Measurements from ENCODE around the gene STN1.

Gene STN1

DNA sequence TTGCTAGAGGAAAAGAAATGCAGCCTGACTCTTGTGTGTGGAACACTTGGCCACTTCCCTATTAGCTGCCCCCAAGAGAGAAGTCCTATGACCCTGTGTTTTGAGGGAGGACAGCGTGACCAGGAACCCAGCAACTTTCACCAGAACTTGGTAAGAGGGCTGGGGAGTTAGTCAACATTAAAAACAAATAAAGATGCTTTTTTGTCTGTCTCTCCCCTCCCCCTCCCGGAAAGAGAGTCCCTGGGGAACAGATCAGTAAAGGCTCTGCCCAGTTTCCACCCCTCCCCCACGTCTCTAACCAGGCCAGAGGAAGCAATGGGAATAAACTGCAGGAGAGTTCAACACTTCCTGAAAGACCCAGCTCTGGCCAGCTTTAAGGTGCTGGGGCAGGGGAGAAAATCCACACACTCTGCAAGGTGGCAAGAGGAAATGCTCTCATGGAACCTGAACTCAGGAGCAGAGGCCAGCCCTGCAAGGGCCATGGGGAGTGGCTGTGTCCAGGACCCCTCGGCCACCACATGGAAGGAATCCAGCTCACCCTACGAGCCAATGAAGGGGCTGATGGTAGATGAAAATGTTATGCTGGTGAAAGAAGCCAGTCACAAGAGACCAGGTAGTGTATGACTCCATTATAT, 84.1 kb downstream of the STN1 start:
- in situ Hi-C loops (cut with MboI; ENCODE audit: low pct_unique_long_range_greater_than_20kb, low sequenced_read_pairs, unreplicated experiment): no loop called here
- TF ChIP-seq, protein P1, sequence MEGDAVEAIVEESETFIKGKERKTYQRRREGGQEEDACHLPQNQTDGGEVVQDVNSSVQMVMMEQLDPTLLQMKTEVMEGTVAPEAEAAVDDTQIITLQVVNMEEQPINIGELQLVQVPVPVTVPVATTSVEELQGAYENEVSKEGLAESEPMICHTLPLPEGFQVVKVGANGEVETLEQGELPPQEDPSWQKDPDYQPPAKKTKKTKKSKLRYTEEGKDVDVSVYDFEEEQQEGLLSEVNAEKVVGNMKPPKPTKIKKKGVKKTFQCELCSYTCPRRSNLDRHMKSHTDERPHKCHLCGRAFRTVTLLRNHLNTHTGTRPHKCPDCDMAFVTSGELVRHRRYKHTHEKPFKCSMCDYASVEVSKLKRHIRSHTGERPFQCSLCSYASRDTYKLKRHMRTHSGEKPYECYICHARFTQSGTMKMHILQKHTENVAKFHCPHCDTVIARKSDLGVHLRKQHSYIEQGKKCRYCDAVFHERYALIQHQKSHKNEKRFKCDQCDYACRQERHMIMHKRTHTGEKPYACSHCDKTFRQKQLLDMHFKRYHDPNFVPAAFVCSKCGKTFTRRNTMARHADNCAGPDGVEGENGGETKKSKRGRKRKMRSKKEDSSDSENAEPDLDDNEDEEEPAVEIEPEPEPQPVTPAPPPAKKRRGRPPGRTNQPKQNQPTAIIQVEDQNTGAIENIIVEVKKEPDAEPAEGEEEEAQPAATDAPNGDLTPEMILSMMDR (IDR thresholded peaks at IDR 0.05; ENCODE audit: extremely low read depth, insufficient read depth, missing control alignments): no peak
- no peak for DNase-seq (ENCODE audit: low spot score)

DNA sequence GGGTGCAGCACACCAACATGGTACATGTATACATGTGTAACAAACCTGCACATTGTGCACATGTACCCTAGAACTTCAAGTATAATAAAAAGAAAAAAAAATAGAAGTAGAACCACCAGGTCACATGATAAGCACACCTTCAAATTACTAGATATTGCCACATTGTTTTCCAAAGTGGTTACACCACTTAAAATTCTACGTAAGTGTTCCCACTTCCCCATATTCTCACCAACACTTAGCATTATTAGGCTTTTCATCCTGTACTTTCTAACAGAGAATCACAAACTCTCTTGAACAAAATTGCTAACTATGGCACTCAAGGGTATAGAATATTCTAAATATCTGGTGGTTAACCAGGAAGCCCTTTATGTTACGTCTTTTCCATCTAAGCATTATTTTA, 85.2 kb downstream of the STN1 start:
- no peak for DNase-seq (ENCODE audit: low spot score)
- in situ Hi-C loops (cut with MboI; ENCODE audit: low pct_unique_long_range_greater_than_20kb, low sequenced_read_pairs, unreplicated experiment): no loop called here
- TF ChIP-seq, protein P1 (IDR thresholded peaks at IDR 0.05; ENCODE audit: extremely low read depth, insufficient read depth, missing control alignments): no peak

Data from GM13977 (cell line).